GM19468 (cell line): ENCODE data around the gene GRIK3.

Experiments used
- ATAC-seq: cut with Tn5 transposase; IDR thresholded peaks from one replicate; pipeline ENCODE4 v1.9.1; 2021; ENCODE audit warnings: mild to moderate bottlenecking, moderate library complexity, moderate number of reproducible peaks; ENCODE audit not compliant: unreplicated experiment; ENCODE audit errors: extremely low read depth

Gene GRIK3

DNA sequence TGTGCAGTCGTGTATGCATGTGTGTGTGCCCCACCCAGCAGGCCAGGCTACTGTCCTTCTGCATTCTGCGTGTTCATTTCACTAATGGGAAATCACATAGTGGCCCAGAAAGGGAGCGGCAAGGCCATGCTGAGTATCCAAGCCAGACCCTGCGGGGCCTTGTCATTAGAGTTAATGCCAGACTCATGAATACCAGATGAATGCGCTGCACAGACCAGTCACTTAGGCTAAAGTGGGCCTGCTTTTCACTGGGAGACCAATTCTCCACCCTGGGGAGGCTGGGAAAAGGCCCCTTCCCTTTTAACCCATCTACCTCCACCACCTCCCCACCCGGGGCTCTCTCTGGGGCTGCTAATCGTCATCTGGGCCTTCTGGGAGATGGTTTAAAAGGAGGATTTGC is 17.0 kb upstream of the GRIK3 start:
- no peak for ATAC-seq

- ATAC-seq: no peak
Measured at GRCh38 chr1:37047542-37047941, 13.2 kb upstream of the GRIK3 start.

DNA sequence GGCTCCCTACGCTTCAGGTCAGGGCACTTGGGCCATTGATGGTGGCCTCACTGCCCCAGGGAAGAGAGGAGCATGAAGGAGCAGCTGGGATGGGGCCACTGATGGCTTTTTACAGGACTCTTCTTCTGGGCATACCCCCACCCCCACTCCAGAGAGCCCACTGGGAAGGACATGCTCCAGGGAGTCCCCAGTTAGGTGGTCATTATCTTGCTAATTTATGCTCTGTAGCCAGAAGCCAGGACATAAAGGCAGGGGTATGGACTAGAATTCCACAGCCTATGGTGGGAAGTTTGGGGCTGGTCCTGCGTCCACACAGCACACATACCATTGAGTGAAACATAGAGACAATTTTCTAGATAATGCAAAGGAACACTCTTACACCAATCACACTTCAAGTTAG is 8.8 kb upstream of the GRIK3 start:
- ATAC-seq: no peak

- no peak for ATAC-seq
Measured at GRCh38 chr1:37042506-37042905, 8.2 kb upstream of the GRIK3 start.

DNA sequence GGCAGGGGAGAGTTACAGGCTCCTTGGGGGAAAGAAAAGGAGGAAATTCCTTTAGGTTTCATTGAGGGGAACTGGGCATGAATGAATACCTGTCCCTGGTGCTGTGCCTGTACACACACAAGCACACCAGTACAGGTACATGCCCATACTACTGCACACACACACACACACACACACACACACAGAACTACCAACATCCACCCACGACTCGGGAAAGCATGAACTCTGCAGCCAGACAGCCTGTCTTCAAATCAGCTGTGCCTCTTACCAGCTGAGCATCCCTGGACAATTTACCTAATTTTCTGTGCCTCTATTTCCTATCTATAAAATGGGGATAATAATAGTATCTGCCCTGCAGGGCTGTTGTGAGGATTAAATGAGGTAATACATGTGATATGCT is 7.2 kb upstream of the GRIK3 start:
- ATAC-seq: no peak

- ATAC-seq: no peak
Measured at GRCh38 chr1:37040773-37041172, 6.5 kb upstream of the GRIK3 start.

DNA sequence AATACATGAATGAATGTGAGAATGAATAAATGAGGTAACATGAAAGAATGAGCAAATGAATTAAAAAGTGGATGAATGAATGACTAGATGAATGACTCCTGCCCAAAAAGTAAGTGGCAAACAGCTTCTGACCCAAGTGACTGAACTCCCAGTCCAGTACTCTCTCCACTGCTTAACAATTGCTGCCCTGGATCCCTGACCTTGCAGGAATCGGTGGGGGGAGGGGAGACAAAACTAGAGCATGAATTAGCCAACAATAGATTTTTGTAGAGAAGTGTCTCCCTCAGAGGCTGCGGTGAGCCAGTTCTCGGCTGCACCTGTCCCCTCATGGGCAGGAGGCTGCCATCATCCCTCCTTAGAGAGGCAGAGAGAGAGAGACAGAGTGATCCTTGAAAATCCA is 5.9 kb upstream of the GRIK3 start:
- ATAC-seq: no peak

DNA sequence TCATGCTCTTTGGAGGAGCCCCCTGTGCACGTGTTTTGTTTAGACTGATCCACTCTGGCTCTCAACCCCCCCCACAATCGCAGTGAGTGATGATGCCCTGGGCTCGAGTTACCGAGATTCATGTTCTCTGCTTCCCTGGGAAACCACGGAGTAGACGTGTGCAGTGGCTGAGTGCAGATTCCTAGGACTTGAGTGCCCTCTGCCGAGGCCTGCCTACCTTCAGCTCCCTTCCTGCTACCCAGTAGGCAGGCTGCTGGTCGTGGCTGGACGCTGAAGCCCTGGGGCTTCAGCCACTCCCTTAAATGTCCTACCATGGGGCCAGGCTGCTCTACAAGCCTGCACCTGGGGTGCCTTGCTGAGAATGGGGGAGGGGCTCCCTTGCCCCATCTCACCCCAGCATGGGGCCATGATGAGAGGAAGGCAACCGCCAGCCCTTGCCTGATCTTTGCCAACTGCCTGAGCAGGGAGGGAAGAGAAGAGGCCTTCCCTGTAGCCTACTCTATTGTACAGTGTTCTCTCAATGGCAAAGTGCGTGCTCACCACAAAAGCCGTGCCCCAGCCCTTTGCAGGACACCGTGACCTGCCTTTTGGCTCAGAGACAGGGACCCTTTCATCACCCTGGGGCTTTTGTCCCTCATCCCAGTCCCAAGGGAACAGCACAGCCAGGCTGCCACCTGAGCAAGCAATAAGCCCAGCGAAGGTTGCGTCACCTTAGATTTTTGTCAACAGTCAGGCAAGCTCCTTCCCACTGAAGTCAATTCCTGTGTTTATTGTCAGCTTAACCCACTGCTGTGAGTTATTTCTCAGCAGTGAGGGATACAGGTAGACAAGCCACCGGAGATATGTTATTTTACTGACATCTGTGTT is 4.1 kb upstream of the GRIK3 start:
- no peak for ATAC-seq

DNA sequence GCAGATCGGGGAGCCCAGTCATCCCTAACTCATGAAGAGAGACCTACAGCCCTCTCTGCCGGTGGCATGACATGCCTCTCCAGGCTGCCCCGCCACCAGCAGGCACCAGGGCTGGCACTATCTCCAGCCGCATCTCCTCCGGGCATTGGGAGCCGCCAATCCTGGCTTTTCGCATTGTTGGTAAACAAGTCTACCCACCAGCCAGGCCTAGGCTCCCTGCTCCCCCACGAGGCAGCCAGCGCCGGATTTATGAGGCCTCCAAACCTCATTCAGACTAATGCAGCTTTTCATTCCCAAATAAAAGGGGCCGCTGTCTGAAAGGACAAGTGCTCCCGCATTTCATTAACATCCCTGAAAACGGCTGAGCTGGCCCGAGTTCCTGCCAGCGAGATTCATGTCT is 3.4 kb upstream of the GRIK3 start:
- no peak for ATAC-seq

- no peak for ATAC-seq
Measured at GRCh38 chr1:37036667-37037053, 2.3 kb upstream of the GRIK3 start.

GRCh38 chr1:37035796-37036666 is 1.7 kb upstream of the GRIK3 start:
- ATAC-seq: no peak

DNA sequence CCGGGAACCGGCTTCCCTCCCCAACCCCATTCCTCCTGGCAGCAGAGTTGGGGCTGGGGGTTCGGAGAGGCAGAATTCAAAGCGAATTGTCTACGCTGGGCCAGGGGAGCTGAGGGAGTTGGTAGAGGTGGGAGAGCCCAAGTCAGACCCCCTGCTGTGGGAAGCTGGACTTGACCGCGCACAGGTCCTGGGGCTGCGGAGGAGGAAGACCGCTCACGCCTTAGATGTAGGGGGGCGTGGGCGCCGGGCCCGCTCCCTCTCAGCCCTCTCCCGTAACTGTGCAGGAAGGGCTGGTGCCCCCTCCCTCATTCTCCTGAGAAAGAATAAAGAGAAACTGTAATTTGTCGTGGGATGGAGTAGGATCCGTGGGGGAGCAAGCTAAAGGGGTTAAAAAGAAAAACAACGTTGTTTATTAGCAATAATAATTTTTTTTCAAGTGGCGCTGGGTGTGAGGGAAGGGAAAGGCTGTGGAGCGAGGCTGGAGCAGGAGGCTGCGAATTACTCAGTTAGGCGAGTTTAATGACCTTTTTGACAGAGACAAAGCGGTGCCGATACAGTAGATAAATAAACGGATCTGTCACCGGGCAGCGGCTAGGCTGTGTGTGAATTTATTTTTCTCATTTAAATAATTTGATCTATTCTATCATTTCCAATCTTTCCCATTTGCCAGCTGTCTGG is 838 bp upstream of the GRIK3 start:
- no peak for ATAC-seq

- ATAC-seq: no peak
Measured at GRCh38 chr1:37033355-37034101, 787 bp downstream of the GRIK3 start.

- ATAC-seq: no peak
Measured at GRCh38 chr1:37032660-37033354, 1.5 kb downstream of the GRIK3 start.

GRCh38 chr1:37031871-37032270 is 2.4 kb downstream of the GRIK3 start:
- no peak for ATAC-seq

DNA sequence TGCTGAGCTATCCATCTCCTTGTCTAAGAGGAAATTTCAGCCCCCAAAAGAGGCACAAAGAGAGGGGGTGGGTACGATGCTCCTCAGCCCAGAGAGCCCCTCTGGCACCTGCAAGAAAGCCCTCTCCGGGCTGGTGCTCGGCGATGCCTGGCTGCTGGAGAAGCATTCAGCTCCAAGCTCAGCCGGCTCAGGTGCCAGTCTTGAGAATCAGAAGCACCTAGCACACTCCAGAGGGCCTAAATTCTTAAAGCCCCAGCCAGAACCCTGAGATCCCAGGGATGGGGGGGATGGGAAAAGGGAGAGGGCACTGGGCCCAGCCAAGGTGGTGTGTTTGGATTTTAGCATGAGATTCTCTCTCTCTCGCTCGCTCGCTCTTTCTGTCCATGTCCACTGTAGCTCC is 2.9 kb downstream of the GRIK3 start:
- no peak for ATAC-seq

GRCh38 chr1:37028981-37029617 is 5.2 kb downstream of the GRIK3 start:
- ATAC-seq: no peak

- no peak for ATAC-seq
Measured at GRCh38 chr1:37021502-37021901, 12.8 kb downstream of the GRIK3 start.

GRCh38 chr1:37020653-37021277 is 13.6 kb downstream of the GRIK3 start:
- no peak for ATAC-seq
